NOMO-1 treated with DMSO at 0.1 percent for 48 hours (cell line): Measurements from ENCODE around the gene RSPO4.
A peak's percentile ranks its signal among the peaks of the same experiment; 100 is the strongest.

Experiments used
- DNase-seq: peaks from one replicate; lab custom pipeline; 2025; ENCODE audit not compliant: unreplicated experiment; lab: John Stamatoyannopoulos, UW

The RSPO4 gene

DNA sequence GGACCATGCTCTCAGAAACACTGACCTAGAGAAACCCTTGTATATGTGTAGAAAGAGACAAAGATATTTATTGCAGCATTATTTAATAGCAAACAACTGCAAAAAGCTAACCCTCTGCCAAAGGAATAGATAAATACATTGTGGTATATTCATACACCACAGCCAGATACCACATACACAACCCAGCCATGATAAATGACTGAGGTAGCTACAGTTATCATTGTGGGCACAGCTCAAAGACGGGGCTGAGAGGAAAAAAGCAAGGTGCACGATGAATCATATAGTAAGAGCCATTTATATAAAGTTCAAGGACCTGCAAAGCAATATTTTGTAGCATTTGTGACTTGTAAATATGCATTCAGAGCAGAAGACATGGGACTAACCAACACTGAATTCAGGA, 30.8 kb downstream of the RSPO4 start:
- DNase-seq, result no peak

DNA sequence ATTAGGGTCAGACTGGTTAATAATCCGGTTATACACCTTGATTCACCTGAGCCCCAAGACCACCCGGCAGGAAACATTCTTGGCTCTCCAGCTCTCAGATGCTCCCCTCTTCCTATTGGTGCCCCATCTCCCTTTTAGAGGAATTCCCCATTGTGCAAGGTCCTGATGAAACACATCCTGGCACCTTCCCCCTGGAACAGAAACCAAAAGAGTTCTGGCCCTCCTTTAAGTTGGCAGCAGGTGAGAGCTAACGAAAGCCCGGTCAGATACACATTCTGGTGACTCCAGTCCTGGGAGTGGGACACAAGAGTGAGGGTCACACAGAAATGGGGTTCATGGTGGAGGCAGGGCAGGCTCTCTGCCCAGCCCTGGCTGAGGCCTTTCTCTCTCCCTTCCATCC, 32.2 kb downstream of the RSPO4 start:
- no peak for DNase-seq

DNA sequence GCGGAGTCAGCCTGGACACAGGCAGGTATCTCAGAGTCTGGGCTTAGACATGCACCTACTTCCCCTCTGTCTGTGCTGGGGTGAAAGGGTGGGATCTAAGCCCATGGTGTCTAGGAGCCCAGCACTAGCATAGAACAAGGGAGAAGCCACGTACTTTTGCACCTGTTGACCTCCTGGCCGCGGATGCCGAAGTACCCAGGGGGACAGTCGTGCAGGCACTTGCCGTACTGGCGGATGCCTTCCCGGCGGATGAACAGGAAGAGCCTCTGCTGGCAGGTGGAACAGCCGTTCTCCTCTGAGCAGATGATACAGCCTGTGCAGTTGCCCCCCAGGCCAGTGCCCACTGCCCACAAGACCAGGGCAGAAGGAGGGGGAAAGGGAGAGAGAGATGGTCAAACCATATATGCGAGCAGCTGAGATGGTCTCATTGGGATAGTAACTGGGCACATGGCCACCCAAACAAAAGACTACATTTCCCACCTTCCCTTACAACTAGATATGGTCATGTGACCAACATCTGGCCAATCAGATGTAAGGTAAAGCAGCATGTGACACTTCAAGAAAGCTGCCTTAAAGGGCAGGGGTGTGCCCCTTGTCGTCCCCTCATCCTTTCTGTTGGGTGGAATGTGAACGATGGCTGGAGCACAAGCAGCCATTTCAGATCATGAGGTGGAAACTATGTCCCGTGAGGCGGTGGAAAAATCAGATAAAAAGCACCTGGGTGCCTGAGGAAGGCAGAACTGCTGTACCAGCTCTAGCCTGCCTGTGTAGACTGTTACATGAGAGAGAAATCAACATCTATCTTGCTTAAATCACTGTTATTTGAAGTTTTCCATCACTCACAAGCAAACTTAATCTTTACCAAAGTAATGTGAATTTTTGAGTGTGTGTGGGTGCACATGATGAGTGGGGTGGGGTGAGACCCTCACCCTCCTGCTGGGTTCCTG, 34.0 kb downstream of the RSPO4 start:
- DNase-seq, result peak; percentile 7

- DNase-seq, result no peak
Measured at GRCh38 chr20:965956-966355, 36.2 kb downstream of the RSPO4 start.

DNA sequence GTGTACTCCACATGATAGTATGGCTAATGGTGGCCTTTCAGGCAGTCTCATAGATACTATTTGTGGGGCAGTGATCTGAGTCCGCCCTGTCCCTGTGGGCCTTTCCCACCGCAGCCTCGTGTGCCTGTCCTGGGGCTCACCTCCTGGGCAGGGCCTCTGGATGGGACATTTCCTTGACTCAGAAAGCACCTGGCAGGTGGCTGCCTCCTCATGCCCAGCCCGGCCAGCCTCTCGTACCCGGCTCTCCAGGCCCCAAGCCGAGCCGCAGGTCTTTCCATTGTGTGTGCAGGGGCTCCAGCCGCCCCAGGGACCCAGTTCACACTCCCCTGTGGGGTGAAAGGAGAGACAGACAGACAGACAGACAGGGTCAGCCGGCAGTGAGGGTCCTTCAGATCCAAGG, 38.3 kb downstream of the RSPO4 start:
- DNase-seq, result no peak

GRCh38 chr20:962683-963082, 39.4 kb downstream of the RSPO4 start:
- DNase-seq, result no peak

DNA sequence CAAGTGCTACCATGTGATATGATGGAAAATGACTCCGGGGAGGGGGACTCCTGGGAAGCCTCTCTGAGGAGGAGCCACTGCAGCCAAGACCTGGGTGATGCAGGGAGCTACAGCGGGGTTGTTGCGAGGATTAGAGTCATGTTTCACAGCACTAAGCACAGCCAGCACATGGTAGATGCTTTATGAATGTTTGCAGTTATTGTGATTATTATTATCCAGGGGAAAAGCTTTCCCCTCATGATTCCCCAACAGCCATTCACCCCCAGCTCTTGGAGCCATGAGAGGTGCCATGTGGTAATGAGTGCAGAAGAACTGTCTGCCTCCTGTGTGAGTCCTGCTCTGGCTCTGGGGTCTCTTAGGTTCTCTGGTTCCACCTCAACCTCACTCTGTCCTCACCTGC, 39.9 kb downstream of the RSPO4 start:
- DNase-seq, result no peak

DNA sequence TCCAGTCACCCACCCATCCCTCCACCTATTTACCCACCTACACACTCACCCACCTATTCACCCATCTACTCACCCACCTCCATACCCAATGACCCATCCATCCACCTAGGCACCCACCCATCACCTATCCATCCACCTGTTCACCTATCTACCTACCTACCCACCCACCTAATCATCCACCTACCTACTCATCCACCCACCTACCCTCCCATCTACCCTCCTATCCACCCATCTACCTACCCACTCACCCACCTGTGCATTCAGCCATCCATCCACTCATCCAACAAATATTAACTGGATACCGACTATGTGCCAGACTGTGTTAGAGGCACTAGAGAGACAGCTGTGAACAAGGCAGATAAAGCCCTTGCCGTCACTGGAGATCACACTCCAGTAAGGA, 40.3 kb downstream of the RSPO4 start:
- no peak for DNase-seq

- DNase-seq, result no peak
Measured at GRCh38 chr20:959996-960615, 42.0 kb downstream of the RSPO4 start.

- no peak for DNase-seq
Measured at GRCh38 chr20:958936-959815, 42.9 kb downstream of the RSPO4 start.

DNA sequence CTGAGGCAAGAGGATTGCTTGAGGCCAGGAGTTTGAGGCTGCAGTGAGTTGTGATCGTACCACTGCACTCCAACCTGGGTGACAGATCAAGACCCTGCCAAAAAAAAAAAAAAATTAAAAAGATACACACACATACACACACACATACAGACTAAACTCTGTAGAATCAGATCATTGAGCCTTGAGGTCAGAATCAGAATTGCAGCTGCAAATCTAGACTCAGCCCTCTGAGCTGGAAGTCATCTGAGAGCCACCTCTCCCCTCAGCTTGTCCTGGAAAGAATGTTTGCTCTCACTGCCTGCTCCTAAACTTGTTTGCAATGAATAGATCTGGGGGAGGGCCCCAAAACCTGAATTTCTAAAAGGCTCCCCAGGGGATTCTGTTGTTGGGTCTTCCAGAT, 44.6 kb downstream of the RSPO4 start:
- DNase-seq, result no peak

DNA sequence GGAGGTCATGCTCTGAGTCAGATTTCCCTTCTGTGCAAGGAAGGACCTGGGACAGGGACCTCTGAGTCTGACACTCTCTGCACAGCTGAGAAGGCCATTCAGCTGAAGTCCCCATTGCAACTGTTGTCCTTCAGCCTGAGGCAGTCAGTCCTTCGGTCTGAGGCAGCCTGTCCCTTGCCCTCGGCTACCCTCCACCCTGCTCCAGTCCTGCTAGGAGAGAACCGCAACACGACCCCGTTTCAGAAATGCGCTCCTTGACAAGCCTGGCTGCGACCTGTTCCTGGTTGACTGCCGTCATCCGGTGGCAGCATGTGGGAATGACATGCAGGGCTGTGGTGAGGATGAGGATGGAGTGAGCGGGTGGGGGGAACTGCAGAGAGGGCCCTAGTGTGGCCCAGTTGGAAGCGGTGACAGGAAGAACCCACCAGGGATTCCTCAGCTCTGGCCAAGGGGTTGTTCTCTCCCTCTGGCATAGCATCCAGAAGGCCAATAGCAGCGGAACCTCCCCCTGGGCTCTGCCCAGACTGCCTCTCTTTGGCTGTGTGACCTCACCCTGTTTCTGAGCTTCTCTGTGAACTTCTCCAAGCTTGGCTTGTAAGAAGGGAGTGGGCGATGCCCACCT, 45.7 kb downstream of the RSPO4 start:
- DNase-seq, result peak; percentile 47

DNA sequence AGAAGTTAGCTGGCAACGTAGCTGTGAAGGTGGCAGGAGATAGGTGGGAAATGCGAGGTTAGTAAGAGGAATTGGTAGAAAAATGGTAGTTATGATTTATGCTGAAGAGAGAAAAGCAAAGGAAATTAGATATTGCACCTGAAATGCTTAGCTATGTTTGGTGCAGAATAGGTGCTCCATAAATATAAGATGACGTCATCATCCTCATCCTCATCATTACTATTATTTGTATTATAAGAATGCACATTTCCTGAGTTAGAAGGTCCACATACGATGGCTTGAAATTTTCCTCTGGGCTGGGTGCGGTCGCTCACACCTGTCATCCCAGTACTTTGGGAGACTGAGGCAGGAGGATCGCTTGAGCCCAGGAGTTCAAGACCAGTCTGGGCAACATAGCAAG, 46.5 kb downstream of the RSPO4 start:
- DNase-seq, result no peak

- DNase-seq, result no peak
Measured at GRCh38 chr20:955111-955510, 47.0 kb downstream of the RSPO4 start.

- DNase-seq, result no peak
Measured at GRCh38 chr20:953742-954141, 48.4 kb downstream of the RSPO4 start.

- DNase-seq, result no peak
Measured at GRCh38 chr20:952196-952795, 49.8 kb downstream of the RSPO4 start.

GRCh38 chr20:951384-952169, 50.5 kb downstream of the RSPO4 start:
- peak; percentile 0 for DNase-seq

DNA sequence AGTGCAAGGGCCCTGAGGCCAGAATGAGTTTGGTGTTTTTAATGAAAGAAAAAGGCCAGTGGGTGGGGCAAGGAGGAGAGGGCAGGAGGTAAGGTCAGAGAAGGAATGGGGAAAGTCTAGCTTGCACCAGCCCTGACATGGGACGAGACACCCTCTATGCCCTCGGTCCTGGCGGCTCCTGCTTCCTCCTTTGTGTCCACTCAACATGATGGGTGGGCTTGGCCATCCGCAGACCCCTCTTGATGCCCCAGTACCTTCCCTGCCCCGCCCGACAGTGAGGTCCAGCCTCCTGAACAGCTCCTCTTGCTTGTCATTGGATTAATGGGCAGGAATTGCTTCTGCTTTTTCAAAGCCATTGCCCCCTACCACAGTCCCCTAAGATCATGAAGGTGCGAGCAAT, 52.4 kb downstream of the RSPO4 start:
- no peak for DNase-seq

DNA sequence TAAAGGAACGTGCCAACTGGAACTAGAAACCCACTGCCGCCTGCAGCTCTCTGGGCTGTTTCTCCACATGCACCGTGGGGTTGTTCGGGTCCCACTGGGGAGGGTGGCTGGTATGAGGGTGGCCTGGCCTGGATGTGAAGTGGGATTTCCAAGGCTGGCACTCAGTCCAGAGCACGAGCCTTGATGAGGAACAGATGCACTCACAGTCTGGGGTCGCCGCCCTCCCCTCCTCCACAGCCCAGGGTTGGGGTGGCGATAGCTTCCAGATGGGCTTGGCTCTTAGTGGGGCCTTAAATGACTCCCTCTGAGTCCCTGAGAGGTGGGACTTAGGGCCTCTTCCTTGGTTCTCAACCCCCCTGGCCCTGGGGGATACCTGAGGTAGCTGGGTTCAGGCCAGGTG, 55.3 kb downstream of the RSPO4 start:
- DNase-seq, result no peak

GRCh38 chr20:945841-946240, 56.3 kb downstream of the RSPO4 start:
- DNase-seq, result no peak
